Chondrocyte (in vitro differentiated cells): Measurements from ENCODE around the gene NSG2. TPM values are rescaled to one million over a fixed set of nuclear protein-coding genes. Genes with fewer than 3 reads are reported as not detected.

ENCODE experiments used
- DNase-seq: peaks from one replicate; pipeline ENCODE4 v3.0.0; 2021; ENCODE audit warnings: mixed read lengths, low spot score
- H3K27ac Mint-ChIP-seq: one replicate; pipeline ENCODE4 v1.8.0; 2021; ENCODE audit warnings: mild to moderate bottlenecking, moderate library complexity, mixed read lengths; ENCODE audit not compliant: unreplicated experiment
- H3K27me3 Mint-ChIP-seq: 2 replicates; pipeline ENCODE4 v1.8.0; 2021; ENCODE audit warnings: low read depth, mixed read lengths
- H3K36me3 Mint-ChIP-seq: 2 replicates; pipeline ENCODE4 v1.8.0; 2021; ENCODE audit warnings: low read depth, mixed read lengths
- H3K4me1 Mint-ChIP-seq: 2 replicates; pipeline ENCODE4 v1.8.0; 2021; ENCODE audit warnings: low read depth, mild to moderate bottlenecking, mixed read lengths
- H3K4me3 Mint-ChIP-seq: one replicate; pipeline ENCODE4 v1.8.0; 2021; ENCODE audit warnings: mild to moderate bottlenecking, moderate library complexity, mixed read lengths; ENCODE audit not compliant: unreplicated experiment
- H3K9me3 Mint-ChIP-seq: 2 replicates; pipeline ENCODE4 v1.8.0; 2021; ENCODE audit warnings: low read depth, mixed read lengths
- total RNA-seq: library from RNA; stranded (reverse); gene quantifications from 3 replicates; pipeline ENCODE4 v1.2.1, GENCODE V29; 2021
- TF ChIP-seq, protein P1 (sequence below): fragments of 200-600 bp; sonication (generic); IDR thresholded peaks from 2 replicates; pipeline ENCODE4 v1.5.0; 2021; ENCODE audit warnings: antibody characterized with exemption, mild to moderate bottlenecking, moderate library complexity

Gene NSG2
- total RNA-seq, 1 donor from 2014 or later = not detected

DNA sequence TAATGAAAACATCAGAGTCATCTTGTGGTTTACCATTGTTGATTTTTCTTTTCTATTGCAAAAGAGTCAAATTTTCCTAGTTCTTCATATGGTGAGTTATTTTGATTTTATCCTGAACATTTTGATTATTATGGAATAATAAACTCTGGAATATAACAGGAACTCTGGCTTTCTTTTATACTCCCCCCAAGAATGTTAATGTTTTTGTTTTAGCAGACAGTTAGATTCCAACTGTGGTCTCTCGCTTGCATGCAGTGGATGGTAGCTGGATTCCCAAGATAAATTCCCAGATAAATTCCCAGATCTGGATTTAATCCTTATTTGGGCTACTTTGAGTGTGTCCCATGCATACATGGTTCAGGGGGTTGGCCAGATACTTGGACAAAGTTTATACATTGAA lies 109.8 kb downstream of the NSG2 start:
- DNase-seq = no peak
- TF ChIP-seq, protein P1, sequence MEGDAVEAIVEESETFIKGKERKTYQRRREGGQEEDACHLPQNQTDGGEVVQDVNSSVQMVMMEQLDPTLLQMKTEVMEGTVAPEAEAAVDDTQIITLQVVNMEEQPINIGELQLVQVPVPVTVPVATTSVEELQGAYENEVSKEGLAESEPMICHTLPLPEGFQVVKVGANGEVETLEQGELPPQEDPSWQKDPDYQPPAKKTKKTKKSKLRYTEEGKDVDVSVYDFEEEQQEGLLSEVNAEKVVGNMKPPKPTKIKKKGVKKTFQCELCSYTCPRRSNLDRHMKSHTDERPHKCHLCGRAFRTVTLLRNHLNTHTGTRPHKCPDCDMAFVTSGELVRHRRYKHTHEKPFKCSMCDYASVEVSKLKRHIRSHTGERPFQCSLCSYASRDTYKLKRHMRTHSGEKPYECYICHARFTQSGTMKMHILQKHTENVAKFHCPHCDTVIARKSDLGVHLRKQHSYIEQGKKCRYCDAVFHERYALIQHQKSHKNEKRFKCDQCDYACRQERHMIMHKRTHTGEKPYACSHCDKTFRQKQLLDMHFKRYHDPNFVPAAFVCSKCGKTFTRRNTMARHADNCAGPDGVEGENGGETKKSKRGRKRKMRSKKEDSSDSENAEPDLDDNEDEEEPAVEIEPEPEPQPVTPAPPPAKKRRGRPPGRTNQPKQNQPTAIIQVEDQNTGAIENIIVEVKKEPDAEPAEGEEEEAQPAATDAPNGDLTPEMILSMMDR = no peak
- Mint-ChIP-seq H3K36me3 (peaks cover 3% of the 10 kb centered on the region), H3K4me3 (no peak overlapping the region), H3K27ac (no peak overlapping the region), H3K27me3 (peaks cover 5% of the 10 kb centered on the region), H3K9me3 (peaks cover 28% of the 10 kb centered on the region), H3K4me1 (no peaks in the 10 kb centered on the region)

- Mint-ChIP-seq H3K36me3 (peaks cover 3% of the 10 kb centered on the region), H3K9me3 (peaks cover 28% of the 10 kb centered on the region), H3K27ac (no peak overlapping the region), H3K27me3 (peaks cover 5% of the 10 kb centered on the region), H3K4me3 (no peak overlapping the region), H3K4me1 (no peaks in the 10 kb centered on the region)
- DNase-seq = no peak
- TF ChIP-seq, protein P1 = no peak
These were observed 110.2 kb downstream of the NSG2 start for GRCh38 chr5:174155706-174156105.

DNA sequence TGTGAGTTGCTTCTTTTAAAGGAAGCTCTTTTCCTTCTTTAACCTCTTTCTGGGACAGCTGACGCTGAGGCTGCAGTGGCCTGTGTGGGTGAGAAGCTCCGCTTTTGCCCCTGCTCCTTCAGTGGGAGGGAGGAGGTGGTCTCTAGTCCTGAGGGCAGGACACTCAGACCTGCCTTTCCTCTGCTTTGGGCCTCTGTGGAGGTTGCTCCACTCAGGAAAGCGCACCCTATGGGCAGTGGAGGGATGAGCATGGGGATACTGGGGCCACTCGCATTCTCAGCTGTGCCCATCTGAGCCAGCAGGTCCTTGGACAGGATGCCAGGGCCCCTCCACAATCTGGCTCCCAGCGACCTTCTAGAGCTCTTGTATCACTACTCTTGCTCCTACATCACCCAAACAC lies 111.5 kb downstream of the NSG2 start:
- H3K4me1 Mint-ChIP-seq = no peaks in the 10 kb centered on the region
- H3K4me3 Mint-ChIP-seq = no peak overlapping the region
- TF ChIP-seq, protein P1 = no peak
- peaks cover 28% of the 10 kb centered on the region for H3K9me3 Mint-ChIP-seq
- peaks cover 3% of the 10 kb centered on the region for H3K27me3 Mint-ChIP-seq
- DNase-seq = no peak
- H3K27ac Mint-ChIP-seq = no peak overlapping the region
- peaks cover 3% of the 10 kb centered on the region for H3K36me3 Mint-ChIP-seq

Other genes starting within 250 kb of the NSG2 start
- gene CPEB4, start 157.4 kb upstream of the NSG2 start, total RNA-seq = 24.7 to 27.7 TPM (median 27.1 TPM) in 3 replicates
- not detected in 3 replicates for gene C5orf47, start 56.5 kb upstream of the NSG2 start, total RNA-seq